Testis (tissue), 3 donors: ENCODE measurements around the gene F8. TPM values are rescaled to one million over a fixed set of nuclear protein-coding genes. Genes with fewer than 3 reads are reported as not detected.

Source experiments
- DNase-seq: peaks from one replicate; pipeline ENCODE4 v3.0.0-alpha.2; 2019
- H3K27ac ChIP-seq, 2 donors: fragments of 200-600 bp; sonication (generic); one replicate each; pipeline ENCODE4 v1.5.1; 2019
- H3K27me3 ChIP-seq: fragments of 200-600 bp; sonication (generic); one replicate; pipeline ENCODE4 v1.5.1; 2019
- H3K36me3 ChIP-seq: fragments of 200-600 bp; sonication (generic); one replicate; pipeline ENCODE4 v1.5.1; 2017; ENCODE audit warnings: low read depth; ENCODE audit errors: missing control alignments
- H3K4me1 ChIP-seq: fragments of 200-600 bp; sonication (generic); one replicate; pipeline ENCODE4 v1.5.1; 2019
- H3K4me3 ChIP-seq, 2 donors: fragments of 200-600 bp; sonication (generic); one replicate each; pipeline ENCODE4 v1.5.1; 2017 to 2019
- H3K9me3 ChIP-seq: fragments of 200-600 bp; sonication (generic); one replicate; pipeline ENCODE4 v1.5.1; 2017
- POLR2A ChIP-seq: fragments of 450-650 bp; IDR thresholded peaks from one replicate; pipeline ENCODE4 v1.6.1; 2017; ENCODE audit warnings: antibody characterized with exemption, mild to moderate bottlenecking, moderate library complexity
- WGBS, 2 donors: methylation state at CpG; one replicate each; pipeline ENCODE4 v1.1.5; 2018; 5-methylcytosine and 5-hydroxymethylcytosine counted together
- intact Hi-C: fragments of 100-400 bp; cut with DNase I; formaldehyde crosslinking; loops from one replicate; pipeline ENCODE4 v1.15.1; 2023; ENCODE audit warnings: low total_unique reads
- polyA plus RNA-seq: library from polyadenylated mRNA; stranded (reverse); fragments of 350-450 nt; fragmentation: Illumina TruSeq; extraction: RNeasy Lipid Tissue Mini Kit (QIAGEN cat#74804); gene quantifications from one replicate; pipeline ENCODE4 v1.2.3, GENCODE V29; 2014; ENCODE audit warnings: low read depth, low replicate concordance; ENCODE audit not compliant: insufficient read depth
- total RNA-seq, 2 donors: library from RNA; depleted of rRNA; stranded (reverse); fragments of >200 nt; gene quantifications; one replicate each; pipeline ENCODE4 v1.2.3, GENCODE V29; 2016
- TF ChIP-seq, protein P1 (sequence below), 3 experiments: fragments of 450-650 bp in 2 of 3; fragments of 200-600 bp in 1 of 3; sonication (generic) in 1 of 3; IDR thresholded peaks; one replicate each; pipeline ENCODE4 v1.5.1; 2016 to 2019; ENCODE audit warnings: antibody characterized with exemption in 3 of 3, mild to moderate bottlenecking in 2 of 3, moderate library complexity in 1 of 3

The F8 gene
- total and polyA plus RNA-seq, 3 donors from 2014 or later = 18.0 to 35.2 (median 25.0) TPM

DNA sequence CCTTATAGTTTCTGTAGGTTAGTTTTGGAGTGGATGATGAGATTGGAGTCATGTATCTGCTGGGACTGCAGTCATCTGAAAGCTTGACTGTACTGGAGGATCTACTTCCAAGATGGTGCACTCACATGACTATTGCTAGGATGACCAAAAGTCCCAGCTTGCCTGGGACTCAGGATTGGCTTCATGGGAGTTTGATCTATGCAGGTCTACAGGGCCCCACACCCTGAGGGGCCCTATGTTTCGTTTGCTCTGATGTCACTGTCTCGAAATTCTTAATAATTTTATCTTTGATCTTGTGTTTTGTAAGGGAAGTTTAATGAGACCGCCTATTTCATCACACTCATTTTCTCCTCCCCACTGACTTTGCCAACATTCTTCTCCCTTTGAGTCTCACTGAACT lies 188.0 kb downstream of the F8 start, which contains the start of gene SMIM9:
SMIM9 (minus strand) TSS at position 101 of the 400 bp plus-strand sequence. CDS start 3,806 bp downstream, outside the sequence.
- Histone ChIP-seq H3K27ac (no peak within 1 kb of the TSS), H3K4me1 (no peaks in the 10 kb centered on the region), H3K27me3 (no peaks in the 10 kb centered on the region), H3K4me3 (no peak within 1 kb of the TSS), H3K9me3 (no peaks in the 10 kb centered on the region), H3K36me3 (no peaks in the 10 kb centered on the region)
- intact Hi-C loops = no loop called here
- TF ChIP-seq, protein P1, sequence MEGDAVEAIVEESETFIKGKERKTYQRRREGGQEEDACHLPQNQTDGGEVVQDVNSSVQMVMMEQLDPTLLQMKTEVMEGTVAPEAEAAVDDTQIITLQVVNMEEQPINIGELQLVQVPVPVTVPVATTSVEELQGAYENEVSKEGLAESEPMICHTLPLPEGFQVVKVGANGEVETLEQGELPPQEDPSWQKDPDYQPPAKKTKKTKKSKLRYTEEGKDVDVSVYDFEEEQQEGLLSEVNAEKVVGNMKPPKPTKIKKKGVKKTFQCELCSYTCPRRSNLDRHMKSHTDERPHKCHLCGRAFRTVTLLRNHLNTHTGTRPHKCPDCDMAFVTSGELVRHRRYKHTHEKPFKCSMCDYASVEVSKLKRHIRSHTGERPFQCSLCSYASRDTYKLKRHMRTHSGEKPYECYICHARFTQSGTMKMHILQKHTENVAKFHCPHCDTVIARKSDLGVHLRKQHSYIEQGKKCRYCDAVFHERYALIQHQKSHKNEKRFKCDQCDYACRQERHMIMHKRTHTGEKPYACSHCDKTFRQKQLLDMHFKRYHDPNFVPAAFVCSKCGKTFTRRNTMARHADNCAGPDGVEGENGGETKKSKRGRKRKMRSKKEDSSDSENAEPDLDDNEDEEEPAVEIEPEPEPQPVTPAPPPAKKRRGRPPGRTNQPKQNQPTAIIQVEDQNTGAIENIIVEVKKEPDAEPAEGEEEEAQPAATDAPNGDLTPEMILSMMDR (IDR thresholded peaks at IDR 0.05) = no peak
- no peak for TF ChIP-seq POLR2A
- 89 to 95% methylated on average over 3 of the region's 3 CpGs for WGBS, 2 donors
- DNase-seq = no peak

DNA sequence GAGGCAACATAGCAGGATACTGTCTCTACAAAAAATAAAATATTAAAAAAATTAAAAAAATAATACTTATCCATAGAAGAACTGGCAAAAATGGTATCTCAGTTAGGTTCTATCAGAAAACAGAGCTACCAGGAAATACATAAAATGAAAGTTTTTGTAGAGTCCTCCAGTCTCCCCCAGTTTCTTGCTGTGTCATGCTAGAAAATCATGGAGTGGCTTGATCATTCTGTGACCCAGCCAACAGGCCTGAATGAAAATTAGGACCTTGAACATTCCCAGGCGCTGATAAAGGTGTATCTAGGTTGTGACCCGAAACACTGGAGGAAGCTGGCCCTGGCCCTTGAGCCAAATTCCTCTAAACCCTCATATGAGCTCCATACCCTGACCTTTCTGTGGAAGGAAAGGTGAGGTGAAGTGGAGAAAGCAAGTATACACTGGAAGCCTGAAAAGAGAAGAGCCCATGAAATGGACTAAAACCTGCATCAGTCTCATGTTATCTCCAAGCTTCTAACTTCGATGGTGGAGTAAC lies 188.7 kb downstream of the F8 start:
- no peak for DNase-seq
- TF ChIP-seq, protein P1 (IDR thresholded peaks at IDR 0.05) = no peak
- TF ChIP-seq POLR2A = no peak
- H3K4me3 ChIP-seq = no peak overlapping the region
- no peaks in the 10 kb centered on the region for H3K36me3 ChIP-seq
- WGBS, 2 donors = 81 to 100% methylated on average over 1 to 3 of the region's 3 CpGs
- H3K4me1 ChIP-seq = no peaks in the 10 kb centered on the region
- H3K9me3 ChIP-seq = no peaks in the 10 kb centered on the region
- H3K27ac ChIP-seq = no peak overlapping the region
- intact Hi-C loops = no loop called here
- no peaks in the 10 kb centered on the region for H3K27me3 ChIP-seq

DNA sequence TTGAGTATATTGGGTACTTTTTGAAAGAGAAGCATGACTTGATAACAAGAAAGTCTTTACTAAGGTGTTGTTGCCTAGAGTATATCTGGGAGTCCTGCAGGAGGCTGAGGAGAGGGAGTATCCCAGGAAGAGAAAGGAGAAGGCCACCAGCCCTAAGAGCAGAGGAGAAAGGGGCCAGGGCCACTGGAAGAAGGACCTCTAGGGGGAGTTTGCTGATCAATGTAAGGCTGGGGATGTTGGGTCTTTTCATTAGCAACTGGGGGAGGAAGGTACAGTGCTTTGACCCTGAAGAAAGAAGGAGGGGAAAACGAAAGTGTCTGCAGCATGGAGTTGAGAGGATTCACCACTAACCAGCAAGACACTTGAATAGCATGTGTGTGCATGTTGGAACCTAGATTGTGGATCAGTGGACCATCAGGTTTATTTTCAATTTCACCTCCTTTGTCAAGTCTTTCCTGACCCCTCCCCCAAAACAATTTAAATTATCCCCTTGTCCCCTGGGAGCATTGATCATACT lies 192.5 kb downstream of the F8 start:
- no peak for DNase-seq
- Histone ChIP-seq H3K36me3 (no peaks in the 10 kb centered on the region), H3K9me3 (no peaks in the 10 kb centered on the region), H3K27ac (no peak overlapping the region), H3K4me3 (no peak overlapping the region), H3K27me3 (no peaks in the 10 kb centered on the region), H3K4me1 (no peaks in the 10 kb centered on the region)
- WGBS, 2 donors = 29 to 43% methylated on average over 1 of the region's 1 CpG
- no peak for TF ChIP-seq POLR2A
- TF ChIP-seq, protein P1 (IDR thresholded peaks at IDR 0.05) = no peak
- intact Hi-C loops = no loop called here

DNA sequence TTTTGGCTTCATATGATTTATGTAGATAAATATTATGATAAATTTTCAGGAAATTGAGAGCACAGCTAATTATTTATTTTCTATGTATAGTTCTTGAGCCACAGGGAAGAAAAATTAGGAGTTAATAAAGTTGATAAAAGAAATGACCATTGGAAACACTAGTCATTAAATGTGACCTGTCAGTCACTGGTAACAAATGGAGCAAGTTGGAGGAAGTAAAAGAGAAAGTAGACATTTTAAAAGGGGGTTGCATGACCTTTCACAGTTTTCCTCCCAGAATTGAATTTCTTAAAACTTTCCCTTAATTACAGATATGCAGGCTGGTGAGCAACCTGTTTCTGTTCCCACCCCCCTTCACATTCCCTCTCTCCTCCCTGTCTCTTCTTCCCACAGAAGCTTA lies 193.4 kb downstream of the F8 start:
- Histone ChIP-seq H3K27ac (no peak overlapping the region), H3K9me3 (no peaks in the 10 kb centered on the region), H3K36me3 (no peaks in the 10 kb centered on the region), H3K27me3 (no peaks in the 10 kb centered on the region), H3K4me1 (no peaks in the 10 kb centered on the region), H3K4me3 (no peak overlapping the region)
- TF ChIP-seq POLR2A = no peak
- no peak for DNase-seq
- intact Hi-C loops = no loop called here

DNA sequence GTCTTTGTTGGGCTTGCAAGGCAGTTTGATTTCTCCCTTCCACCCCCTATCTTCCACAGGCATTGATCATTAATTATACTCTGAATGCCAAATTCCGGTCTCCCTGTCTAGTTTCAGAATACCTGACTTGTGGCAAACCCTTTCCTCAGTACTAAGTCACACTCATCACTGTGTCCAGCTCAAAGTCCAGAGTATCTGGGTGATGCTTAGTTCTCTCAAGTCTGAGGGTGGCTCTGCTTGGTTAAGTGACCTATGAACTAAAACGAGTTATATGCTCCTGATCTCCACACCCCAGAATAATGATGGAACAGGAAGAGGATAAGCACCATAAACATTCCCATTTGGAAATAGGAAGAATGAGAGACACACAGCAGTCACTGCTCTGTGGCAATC lies 194.5 kb downstream of the F8 start:
- intact Hi-C loops = no loop called here
- WGBS, 2 donors = 92 to 100% methylated on average over 1 to 2 of the region's 2 CpGs
- H3K36me3 ChIP-seq = no peaks in the 10 kb centered on the region
- TF ChIP-seq, protein P1 (IDR thresholded peaks at IDR 0.05) = no peak
- TF ChIP-seq POLR2A = no peak
- DNase-seq = no peak
- H3K4me1 ChIP-seq = no peaks in the 10 kb centered on the region
- no peaks in the 10 kb centered on the region for H3K27me3 ChIP-seq
- H3K9me3 ChIP-seq = no peaks in the 10 kb centered on the region
- H3K27ac ChIP-seq = no peak overlapping the region
- H3K4me3 ChIP-seq = no peak overlapping the region
